ENCODE measurements around the gene SPATS2. TPM values are rescaled to one million over a fixed set of nuclear protein-coding genes. Genes with fewer than 3 reads are reported as not detected.

SPATS2 gene
- total RNA-seq, 1 experiment from 2014 or later: 56.3 TPM

DNA sequence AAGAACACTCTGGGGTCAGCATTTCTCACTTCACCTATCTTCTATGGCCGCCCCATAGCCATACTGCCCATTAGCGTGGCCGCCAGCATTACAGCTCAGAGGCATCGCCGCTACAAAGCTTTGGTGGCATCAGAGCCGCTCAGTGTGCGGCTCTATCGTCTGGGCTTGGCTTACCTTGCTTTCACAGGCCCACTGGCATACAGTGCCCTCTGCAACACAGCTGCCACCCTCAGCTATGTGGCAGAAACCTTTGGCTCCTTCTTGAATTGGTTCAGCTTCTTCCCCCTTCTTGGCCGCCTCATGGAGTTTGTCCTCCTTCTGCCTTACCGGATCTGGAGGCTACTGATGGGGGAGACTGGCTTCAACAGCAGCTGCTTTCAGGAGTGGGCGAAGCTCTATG, 18.0 kb upstream of the SPATS2 start:
- in situ Hi-C loops (cut with HindIII; ENCODE audit: low pct_unique_long_range_greater_than_20kb, low sequenced_read_pairs): no loop called here
- H3K27me3 ChIP-seq (ENCODE audit: control insufficient read depth, insufficient read depth, low read length): no peaks in the 10 kb centered on the region; the same call in 1 of the 2 replicates
- no TSS peak for BruUV-seq (replicated peaks)

DNA sequence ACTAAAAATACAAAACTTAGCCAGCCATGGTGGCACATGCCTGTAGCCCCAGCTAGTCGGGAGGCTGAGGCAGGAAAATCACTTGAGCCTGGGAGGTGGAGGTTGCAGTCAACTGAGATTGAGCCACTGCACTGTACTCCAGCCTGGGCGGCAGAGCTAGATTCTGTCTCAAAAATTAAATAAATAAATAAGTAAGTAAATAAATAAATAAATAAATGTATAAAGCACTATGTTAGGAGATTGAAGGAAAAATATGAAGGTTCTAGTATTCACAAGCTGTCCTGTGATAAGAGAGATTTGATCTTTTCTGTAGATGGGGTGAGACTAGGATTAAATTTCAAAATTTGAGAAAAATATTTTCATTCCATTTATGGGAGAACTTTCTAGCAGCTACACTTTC, 14.9 kb upstream of the SPATS2 start:
- Histone ChIP-seq H3K27ac (ENCODE audit: low read length) (no peak overlapping the region), H3K4me1 (ENCODE audit: control insufficient read depth, insufficient read depth, low read length) (peaks cover 7% of the 10 kb centered on the region), H3K9me3 (ENCODE audit: control insufficient read depth, insufficient read depth, low read depth, low read length) (no peaks in the 10 kb centered on the region), H3K4me3 (ENCODE audit: low read depth in 2 of 2, low read length in 2 of 2) (no peak overlapping the region), H3K36me3 (ENCODE audit: control insufficient read depth, insufficient read depth, low read length) (no peaks in the 10 kb centered on the region), H3K27me3 (ENCODE audit: control insufficient read depth, insufficient read depth, low read length) (no peaks in the 10 kb centered on the region)
- intact Hi-C loops (cut with micrococcal nuclease; ENCODE audit: unreplicated experiment) (no loop called here), in situ Hi-C loops (cut with HindIII; ENCODE audit: low pct_unique_long_range_greater_than_20kb, low sequenced_read_pairs) (loop anchor here (25.0 kb wide), 1 partner anchor 160 kb away; no protein-coding TSS in a partner anchor)
- ATAC-seq (no peak), DNase-seq (ENCODE audit: low read depth, low spot score) (no peak)
- TF ChIP-seq, protein P1, sequence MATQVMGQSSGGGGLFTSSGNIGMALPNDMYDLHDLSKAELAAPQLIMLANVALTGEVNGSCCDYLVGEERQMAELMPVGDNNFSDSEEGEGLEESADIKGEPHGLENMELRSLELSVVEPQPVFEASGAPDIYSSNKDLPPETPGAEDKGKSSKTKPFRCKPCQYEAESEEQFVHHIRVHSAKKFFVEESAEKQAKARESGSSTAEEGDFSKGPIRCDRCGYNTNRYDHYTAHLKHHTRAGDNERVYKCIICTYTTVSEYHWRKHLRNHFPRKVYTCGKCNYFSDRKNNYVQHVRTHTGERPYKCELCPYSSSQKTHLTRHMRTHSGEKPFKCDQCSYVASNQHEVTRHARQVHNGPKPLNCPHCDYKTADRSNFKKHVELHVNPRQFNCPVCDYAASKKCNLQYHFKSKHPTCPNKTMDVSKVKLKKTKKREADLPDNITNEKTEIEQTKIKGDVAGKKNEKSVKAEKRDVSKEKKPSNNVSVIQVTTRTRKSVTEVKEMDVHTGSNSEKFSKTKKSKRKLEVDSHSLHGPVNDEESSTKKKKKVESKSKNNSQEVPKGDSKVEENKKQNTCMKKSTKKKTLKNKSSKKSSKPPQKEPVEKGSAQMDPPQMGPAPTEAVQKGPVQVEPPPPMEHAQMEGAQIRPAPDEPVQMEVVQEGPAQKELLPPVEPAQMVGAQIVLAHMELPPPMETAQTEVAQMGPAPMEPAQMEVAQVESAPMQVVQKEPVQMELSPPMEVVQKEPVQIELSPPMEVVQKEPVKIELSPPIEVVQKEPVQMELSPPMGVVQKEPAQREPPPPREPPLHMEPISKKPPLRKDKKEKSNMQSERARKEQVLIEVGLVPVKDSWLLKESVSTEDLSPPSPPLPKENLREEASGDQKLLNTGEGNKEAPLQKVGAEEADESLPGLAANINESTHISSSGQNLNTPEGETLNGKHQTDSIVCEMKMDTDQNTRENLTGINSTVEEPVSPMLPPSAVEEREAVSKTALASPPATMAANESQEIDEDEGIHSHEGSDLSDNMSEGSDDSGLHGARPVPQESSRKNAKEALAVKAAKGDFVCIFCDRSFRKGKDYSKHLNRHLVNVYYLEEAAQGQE (IDR thresholded peaks at IDR 0.05; ENCODE audit: insufficient read depth in 1 of 2, low read depth in 2 of 2, low read length in 1 of 2): no peak
- TF ChIP-seq SIN3A (IDR thresholded peaks at IDR 0.05; ENCODE audit: borderline replicate concordance, insufficient read depth, low read depth, low read length) (no peak), POLR2AphosphoS5 (IDR thresholded peaks at IDR 0.05; ENCODE audit: low read depth, low read length) (no peak), TCF7L2 (IDR thresholded peaks at IDR 0.05; ENCODE audit: low read depth, low read length) (no peak)
- TF ChIP-seq, protein P2, sequence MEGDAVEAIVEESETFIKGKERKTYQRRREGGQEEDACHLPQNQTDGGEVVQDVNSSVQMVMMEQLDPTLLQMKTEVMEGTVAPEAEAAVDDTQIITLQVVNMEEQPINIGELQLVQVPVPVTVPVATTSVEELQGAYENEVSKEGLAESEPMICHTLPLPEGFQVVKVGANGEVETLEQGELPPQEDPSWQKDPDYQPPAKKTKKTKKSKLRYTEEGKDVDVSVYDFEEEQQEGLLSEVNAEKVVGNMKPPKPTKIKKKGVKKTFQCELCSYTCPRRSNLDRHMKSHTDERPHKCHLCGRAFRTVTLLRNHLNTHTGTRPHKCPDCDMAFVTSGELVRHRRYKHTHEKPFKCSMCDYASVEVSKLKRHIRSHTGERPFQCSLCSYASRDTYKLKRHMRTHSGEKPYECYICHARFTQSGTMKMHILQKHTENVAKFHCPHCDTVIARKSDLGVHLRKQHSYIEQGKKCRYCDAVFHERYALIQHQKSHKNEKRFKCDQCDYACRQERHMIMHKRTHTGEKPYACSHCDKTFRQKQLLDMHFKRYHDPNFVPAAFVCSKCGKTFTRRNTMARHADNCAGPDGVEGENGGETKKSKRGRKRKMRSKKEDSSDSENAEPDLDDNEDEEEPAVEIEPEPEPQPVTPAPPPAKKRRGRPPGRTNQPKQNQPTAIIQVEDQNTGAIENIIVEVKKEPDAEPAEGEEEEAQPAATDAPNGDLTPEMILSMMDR (IDR thresholded peaks at IDR 0.05): no peak
- POLR2A ChIA-PET: interaction anchor here (0.5 kb wide), 1 partner anchor 19 kb away, joined by 5 read pairs; no protein-coding TSS in a partner anchor
- no TSS peak for BruUV-seq (replicated peaks)
- CTCF ChIA-PET: no interaction called here

More for the DNA sequence above, 18.0 kb upstream of the SPATS2 start:
- ATAC-seq (no peak), DNase-seq (ENCODE audit: low read depth, low spot score) (no peak)
- TF ChIP-seq, protein P2 (IDR thresholded peaks at IDR 0.05): no peak
- no peak for TF ChIP-seq POLR2AphosphoS5 (IDR thresholded peaks at IDR 0.05; ENCODE audit: low read depth, low read length)
- no peak for TF ChIP-seq TCF7L2 (IDR thresholded peaks at IDR 0.05; ENCODE audit: low read depth, low read length)
- TF ChIP-seq, protein P1 (IDR thresholded peaks at IDR 0.05; ENCODE audit: insufficient read depth in 1 of 2, low read depth in 2 of 2, low read length in 1 of 2): no peak
- TF ChIP-seq SIN3A (IDR thresholded peaks at IDR 0.05; ENCODE audit: borderline replicate concordance, insufficient read depth, low read depth, low read length): no peak
- Histone ChIP-seq H3K36me3 (ENCODE audit: control insufficient read depth, insufficient read depth, low read length) (no peaks in the 10 kb centered on the region), H3K27ac (ENCODE audit: low read length) (no peak overlapping the region), H3K4me1 (ENCODE audit: control insufficient read depth, insufficient read depth, low read length) (peaks cover 17% of the 10 kb centered on the region), H3K4me3 (ENCODE audit: low read depth in 2 of 2, low read length in 2 of 2) (no peak overlapping the region), H3K9me3 (ENCODE audit: control insufficient read depth, insufficient read depth, low read depth, low read length) (no peaks in the 10 kb centered on the region)
- CTCF ChIA-PET: interaction anchor here (0.6 to 1.1 kb wide), 2 partner anchors 9 to 37 kb away, joined by 4 to 6 read pairs; no protein-coding TSS in a partner anchor
- intact Hi-C loops (cut with micrococcal nuclease; ENCODE audit: unreplicated experiment): no loop called here
- POLR2A ChIA-PET: no interaction called here

All from Panc1 (cell line).